ENCODE data around the gene GLIS2.
A peak's percentile ranks its signal among the peaks of the same experiment; 100 is the strongest.

Gene GLIS2

GRCh38 chr16:4358236-4358635 is 42.4 kb downstream of the GLIS2 start:
- no peak for TF ChIP-seq CTCF (IDR thresholded peaks at IDR 0.05; ENCODE audit: insufficient read depth, missing control alignments)
- no peak for DNase-seq (ENCODE audit: insufficient read length, low spot score)
- no peak for FAIRE-seq

- FAIRE-seq, result no peak
- DNase-seq (ENCODE audit: insufficient read length, low spot score), result peak; percentile 62
Measured at GRCh38 chr16:4358831-4359561, 43.1 kb downstream of the GLIS2 start.

GRCh38 chr16:4359914-4360313 is 44.0 kb downstream of the GLIS2 start:
- no peak for TF ChIP-seq CTCF (IDR thresholded peaks at IDR 0.05; ENCODE audit: insufficient read depth, missing control alignments)
- no peak for FAIRE-seq
- no peak for DNase-seq (ENCODE audit: insufficient read length, low spot score)

More at GRCh38 chr16:4358831-4359561, 43.1 kb downstream of the GLIS2 start:
- TF ChIP-seq CTCF (IDR thresholded peaks at IDR 0.05; ENCODE audit: insufficient read depth, missing control alignments), result peak; percentile 67

- no peak for DNase-seq (ENCODE audit: insufficient read length, low spot score)
- TF ChIP-seq CTCF (IDR thresholded peaks at IDR 0.05; ENCODE audit: insufficient read depth, missing control alignments), result no peak
- no peak for FAIRE-seq
Measured at GRCh38 chr16:4360538-4361021, 44.7 kb downstream of the GLIS2 start.

- DNase-seq (ENCODE audit: insufficient read length, low spot score) (no peak), FAIRE-seq (no peak)
- TF ChIP-seq CTCF (IDR thresholded peaks at IDR 0.05; ENCODE audit: insufficient read depth, missing control alignments), result no peak
Measured at GRCh38 chr16:4361033-4361943, 45.4 kb downstream of the GLIS2 start.

- no peak for FAIRE-seq
- no peak for TF ChIP-seq CTCF (IDR thresholded peaks at IDR 0.05; ENCODE audit: insufficient read depth, missing control alignments)
- DNase-seq (ENCODE audit: insufficient read length, low spot score), result no peak
Measured at GRCh38 chr16:4361944-4362311, 46.1 kb downstream of the GLIS2 start.
